HG03196 (cell line): ENCODE data around the gene SLC35A3.
A peak's percentile ranks its signal among the peaks of the same experiment; 100 is the strongest.
"Not testable (repeated sequence)": the region's sequence is repeated elsewhere in the genome, so short reads cannot be mapped to it uniquely, and the experiment has no call there.

Experiments
- ATAC-seq: cut with Tn5 transposase; IDR thresholded peaks from one replicate; pipeline ENCODE4 v1.9.1; 2021; ENCODE audit not compliant: unreplicated experiment

Gene SLC35A3

DNA sequence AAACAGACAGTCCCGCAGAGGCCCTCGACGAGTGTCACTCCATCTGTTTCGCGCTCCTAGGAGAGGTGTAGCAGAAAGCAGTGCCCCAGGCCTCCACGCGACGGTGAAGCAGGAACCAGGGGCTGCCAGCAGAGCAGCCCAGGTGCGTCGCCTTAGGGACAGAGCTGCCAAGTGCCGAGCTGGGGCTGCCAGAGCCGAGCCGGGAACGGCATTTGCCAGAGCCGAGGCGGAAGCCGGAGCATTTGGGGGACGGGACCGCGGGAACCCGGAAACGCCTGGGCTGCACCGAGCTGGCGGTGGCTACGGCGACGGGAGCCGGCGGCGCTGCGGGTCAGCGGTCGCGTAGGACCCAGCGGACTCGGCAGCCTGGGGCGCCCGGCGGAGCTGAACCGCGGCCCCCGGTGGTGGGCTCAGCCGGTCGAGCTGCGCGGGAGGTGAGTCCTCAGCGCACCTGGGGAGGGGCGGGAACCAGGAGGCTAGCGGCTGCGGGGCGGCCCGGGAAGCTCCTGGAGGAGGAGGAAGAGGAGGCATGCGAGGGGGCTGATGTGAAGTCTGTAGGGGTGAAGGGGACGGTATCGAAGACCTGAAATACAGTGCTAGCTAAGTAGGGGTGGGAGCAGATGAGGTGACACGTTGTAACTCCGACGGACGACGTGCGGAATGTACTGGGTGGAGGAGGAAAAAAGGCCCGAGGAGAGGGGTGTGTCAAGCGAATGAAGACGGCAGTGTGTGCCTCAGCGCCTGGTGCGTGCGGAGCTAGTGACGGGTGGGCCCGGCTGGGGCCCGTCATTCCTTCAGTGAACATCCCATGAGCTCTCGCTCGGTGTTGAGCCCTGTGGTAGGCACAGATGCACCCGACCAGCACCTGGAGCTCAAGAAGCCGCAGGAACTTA, at the start of gene SLC35A3:
SLC35A3 (plus strand) TSS at position 268 of the 893 bp plus-strand sequence. CDS start 23,559 bp downstream, outside the sequence.
- peak; percentile 95 for ATAC-seq

DNA sequence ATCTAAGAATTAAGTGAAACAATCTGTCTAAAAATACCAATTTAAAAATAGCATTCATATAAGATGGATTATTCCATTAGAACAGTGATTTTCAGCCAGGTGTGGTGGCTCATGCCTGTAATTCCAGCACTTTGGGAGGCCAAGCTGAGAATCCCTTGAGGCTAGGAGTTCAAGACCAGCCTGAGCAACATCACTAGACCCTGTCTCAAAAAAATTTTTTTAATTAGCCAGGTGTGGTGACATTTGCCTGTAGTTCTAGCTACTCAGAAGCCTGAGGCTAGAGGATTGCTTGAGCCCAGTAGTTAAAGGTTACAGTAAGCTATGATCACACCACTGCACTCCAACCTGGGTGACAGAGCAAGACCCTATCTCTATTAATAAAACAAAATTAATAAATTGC, 35.0 kb upstream of the SLC35A3 start:
- no peak for ATAC-seq

DNA sequence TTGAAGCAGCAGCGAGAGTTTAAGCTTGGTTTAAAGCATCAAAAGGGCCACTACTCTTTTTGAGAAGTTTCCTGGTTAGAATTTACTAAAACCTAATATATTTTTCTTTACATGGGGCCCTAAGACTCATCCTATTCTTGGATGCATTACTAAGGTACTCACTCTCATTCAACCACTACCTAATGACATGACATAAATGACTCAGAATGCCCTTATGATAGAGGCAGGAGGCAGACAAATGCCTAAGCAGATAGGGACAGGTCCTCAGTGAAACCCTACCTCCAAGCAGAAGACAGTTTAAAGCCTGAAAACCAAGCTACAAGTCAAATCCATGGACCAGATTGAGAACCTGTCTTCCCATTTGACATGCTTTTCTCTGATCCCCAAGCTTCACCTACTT, 34.3 kb upstream of the SLC35A3 start:
- no peak for ATAC-seq

DNA sequence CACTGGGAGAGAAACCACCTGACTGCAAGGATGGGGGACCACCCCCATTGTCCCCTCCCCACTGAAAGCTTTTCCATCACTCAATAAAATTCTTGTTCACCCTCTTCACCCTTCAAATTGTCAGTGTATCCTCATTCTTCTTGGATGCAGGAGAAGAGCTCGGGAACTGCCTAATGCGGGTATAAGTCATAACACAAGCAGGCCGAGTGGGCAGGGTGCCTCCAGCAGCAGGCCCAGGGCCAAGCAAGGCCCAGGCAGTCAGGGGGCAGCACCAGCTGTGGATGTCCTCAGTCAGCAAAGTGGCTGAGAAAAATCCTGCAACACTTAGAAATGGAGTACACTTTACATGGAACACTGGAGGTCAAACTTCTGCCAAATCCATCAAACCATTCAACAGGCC, 33.7 kb upstream of the SLC35A3 start:
- ATAC-seq, result no peak

DNA sequence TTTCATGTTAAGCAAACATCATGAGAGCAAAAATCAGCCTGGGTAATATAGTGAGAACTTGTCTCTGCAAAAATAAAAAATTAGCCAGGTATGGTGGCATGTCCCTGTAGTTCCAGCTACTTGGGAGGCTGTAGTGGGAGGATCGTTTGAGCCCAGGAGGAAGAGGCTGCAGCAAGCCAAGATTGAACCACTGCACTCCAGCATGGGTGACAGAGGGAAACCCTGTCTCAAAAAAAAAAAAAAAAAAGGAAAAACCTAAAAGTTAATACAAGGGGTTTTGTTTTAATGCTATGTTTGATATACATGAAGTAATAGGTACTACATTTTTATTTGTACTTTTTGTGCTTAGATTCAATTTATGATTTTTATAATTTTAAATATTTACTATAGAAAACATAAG, 27.1 kb upstream of the SLC35A3 start:
- ATAC-seq, result no peak

DNA sequence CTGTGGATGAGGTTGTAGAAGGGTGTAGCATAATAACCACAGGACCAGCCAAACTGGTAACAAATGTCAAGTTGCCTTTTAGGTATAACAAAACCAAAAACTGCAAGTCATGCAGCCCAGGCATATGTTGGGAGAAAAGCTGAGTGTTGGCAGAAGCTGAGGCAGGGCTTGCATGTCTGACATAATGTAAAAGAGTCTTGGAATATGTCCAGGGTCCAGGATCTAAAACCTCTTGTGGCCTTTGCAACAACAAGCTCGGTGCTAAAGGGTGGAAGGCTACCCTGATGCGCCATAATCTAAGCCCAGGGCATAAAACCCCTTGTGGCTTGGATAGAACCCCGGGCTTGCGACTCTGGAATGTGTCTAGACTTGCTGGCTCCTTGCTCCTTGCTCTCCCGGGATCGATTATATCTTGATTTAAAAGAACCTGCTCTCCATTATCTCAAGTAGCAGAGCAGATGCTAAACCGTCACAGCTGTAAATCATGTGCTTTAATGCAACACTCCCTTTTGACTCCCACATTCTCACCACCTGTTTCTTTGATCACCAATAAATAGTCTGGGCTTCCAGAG, 26.5 kb upstream of the SLC35A3 start:
- ATAC-seq, result no peak

DNA sequence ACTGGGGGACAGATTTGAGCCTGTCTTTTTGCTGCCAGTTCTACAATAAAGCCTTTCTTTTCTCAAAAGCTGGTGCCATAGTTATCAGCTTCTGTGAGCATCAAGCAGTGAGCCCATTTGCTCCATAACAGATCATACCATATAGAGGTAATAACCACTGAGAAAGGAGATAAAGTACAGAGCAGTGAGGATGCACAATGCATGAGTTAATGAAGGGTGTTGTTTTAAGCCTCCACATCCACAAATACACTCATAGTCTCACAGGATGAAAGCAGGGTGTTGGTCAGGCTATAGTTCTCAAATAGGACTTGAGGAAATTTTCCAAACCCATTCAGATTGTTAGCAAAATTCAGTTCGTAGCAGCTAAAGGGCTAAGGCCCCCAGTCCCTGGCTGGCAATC, 25.6 kb upstream of the SLC35A3 start:
- ATAC-seq, result no peak

DNA sequence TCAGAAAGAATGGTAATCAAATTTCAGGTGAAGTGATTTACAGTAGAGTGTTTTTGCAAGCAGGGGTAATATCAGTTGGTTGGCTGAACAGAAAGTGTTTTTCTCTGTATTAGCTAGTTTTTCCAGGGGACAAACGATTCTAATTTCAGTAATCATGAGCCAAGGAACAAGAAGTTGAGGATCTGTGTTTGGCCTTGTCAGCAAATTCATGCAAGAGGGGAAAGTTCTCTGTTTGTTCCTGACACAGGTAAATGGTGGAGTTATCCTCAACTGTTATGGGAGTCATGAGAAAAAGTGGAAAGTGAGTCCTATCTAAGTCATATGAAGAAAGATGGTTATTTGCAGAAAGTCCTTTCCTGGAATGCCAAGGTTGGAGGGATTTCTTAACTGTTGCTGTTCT, 24.6 kb upstream of the SLC35A3 start:
- no peak for ATAC-seq

DNA sequence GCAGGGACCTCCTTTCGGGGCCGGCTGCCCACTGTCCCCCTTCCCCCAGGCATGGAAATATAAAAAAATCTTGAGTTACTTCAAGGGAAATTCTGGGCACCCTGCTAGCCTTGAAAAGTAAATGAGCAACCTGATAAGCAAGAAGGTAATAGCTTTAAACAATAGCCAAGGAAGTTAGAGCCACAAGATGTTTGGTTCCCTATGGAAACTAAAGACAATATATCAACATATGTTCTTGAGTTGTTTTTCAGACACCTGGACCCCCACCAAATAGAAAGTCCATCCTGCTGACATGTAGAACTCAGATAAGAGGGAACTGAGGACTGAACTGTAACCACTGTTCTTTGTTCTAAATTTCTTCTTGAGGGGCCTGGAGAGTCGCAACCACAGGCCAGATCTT, 19.3 kb upstream of the SLC35A3 start:
- no peak for ATAC-seq

DNA sequence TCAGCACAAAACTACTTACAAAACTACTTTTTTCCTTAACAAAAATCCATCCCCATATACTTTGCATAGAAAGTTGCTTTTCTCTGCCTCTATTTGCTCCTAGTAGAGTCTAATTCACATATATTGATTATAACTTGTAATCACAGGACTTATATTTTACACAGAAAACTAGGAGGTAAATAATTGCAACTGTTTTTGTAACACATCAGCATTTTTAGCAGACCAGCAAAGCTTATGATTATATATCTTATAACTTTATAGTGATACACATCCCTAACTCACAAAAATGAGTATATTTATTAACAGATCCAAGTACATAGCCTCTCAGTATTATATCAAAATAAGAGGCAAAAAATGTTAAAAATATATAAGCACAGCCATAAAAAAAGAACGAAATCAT, 17.3 kb upstream of the SLC35A3 start:
- ATAC-seq, result no peak

DNA sequence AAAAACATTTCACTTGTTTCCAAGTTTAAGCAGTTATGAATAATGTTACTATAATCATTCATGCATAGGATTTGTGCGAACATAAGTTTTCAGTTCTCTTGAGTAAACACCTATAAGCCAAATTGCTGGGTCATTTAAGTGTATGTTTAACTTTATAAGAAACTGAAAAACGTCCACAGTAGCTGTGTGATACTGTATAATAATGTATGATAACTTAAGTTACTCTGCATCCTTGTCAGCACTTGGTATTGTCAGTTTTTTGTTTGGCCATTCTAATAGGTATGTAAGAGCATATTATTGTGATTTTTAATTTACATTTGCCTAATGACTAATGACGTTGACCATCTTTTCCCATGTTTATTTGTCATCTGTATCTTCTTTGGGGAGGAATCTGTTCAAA, 14.4 kb upstream of the SLC35A3 start:
- ATAC-seq, result no peak

DNA sequence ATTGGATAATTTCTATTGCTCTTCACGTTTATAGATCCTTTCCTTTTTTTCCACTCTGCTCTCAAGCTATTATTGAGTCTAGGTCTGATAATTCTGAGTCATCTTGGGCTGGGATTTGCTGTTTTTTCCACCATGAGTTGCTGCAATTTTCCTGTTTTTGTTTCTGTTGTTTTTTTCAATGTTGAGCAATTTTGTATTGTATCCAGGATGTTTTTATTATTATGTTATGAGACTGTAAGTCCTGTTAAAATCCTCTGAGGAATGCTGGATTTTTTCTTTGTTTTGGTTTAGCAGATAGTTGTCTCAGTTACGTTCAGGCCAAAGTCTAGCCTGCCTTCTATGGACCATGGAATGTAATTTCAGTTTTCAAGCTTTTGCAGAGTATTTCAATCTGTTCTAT, 13.0 kb upstream of the SLC35A3 start:
- ATAC-seq, result no peak

DNA sequence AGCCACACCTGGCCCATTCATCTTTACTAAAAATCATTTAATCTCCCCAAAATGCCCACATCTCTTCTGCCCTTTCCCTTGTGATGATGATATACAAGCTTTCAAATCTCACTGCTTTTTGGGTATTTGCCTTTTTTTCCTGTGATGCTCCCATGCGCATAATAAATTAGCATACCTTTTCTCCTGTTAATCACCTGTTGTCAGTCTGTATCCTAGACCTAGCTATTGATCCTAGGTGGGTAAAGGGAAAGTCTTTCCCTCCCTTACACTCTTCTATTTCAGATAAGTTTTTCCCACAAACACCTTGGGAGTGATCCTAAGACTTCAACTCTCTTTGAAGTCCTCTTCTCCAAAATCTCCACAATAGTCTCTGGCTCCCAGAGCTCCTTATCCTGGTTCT, 12.0 kb upstream of the SLC35A3 start:
- no peak for ATAC-seq

DNA sequence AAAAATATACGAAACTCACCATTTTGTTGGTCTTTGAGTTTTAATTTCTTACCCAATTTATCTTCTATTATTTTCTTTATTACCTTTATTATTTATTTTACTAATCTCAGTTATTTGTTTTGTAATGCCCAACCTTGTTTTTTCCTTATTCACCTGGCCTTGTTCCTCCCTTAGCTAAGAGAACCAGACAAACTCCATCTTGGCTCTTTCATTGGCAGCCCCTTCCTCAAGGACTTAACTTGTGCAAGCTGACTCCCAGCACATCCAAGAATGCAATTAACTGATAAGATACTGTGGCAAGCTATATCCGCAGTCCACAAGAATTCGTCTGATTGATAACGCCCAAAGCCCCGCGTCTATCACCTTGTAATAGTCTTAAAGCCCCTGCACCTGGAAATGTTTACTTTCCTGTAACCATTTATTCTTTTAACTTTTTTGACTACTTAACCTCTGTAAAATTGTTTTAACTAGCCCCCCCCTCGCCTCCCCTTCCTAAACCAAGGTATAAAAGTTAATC, 10.5 kb upstream of the SLC35A3 start:
- ATAC-seq, result not testable (repeated sequence)

DNA sequence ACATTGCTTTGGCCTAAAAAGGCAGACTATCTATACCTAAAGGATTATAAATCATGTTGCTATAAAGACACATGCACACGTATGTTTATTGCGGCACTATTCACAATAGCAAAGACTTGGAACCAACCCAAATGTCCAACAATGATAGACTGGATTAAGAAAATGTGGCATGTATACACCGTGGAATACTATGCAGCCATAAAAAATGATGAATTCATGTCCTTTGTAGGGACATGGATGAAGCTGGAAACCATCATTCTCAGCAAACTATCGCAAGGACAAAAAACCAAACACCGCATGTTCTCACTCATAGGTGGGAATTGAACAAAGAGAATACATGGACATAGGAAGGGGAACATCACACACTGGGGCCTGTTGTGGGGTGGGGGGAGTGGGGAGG, 9.5 kb upstream of the SLC35A3 start:
- ATAC-seq, result not testable (repeated sequence)

DNA sequence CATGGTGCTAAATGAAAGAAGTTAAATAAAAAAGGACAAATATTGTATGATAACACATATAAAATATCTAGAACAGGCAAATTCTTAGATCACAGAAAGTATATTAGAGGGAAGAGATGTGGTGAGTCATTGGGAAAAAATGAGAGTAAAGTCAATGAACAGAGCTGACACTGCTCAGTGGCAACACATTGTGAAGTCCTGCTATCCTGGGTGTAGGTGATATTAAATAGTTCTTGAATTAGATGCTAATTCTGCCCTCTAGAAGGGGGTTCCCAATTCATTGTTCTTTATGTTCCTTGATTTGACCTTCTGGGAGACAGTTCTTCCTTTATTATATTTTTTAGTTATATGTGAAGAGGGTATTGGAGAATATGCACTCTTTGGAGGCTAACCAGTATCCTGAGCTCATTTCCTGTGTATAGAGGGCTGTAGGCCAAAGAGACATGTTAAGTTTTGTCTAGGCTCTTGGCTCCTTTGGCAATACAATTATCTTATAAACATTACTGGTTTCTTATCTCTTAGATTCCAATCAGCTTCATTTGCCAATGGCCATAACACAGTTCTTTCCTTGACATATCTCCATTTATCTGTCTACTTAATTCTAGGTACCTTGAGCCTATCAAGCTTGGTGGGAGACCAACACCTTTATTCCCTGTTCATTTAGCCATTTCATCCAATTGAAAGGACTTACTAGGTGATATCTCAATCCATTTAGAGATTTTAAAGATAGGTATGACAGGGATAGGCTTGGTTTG, 6.6 kb upstream of the SLC35A3 start:
- ATAC-seq, result no peak

DNA sequence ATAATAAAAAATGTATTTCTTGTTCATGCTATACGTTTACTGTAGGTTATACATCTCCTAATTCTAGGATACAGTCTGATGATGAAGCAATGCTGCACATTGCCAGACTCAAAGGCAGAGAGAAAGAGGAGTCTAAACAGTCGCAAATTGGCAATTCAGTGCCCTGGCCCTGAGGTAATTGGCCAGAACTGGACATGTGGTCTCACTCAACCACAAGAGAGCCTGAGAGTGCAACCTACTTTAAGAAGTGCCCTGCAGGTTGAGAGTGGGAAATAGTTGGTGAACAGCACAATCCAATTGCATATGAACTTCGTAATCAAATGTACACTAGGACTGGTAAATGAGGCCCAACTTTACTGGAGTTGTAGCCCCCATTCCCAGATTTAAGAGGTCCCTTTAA, 5.0 kb upstream of the SLC35A3 start:
- ATAC-seq, result no peak

DNA sequence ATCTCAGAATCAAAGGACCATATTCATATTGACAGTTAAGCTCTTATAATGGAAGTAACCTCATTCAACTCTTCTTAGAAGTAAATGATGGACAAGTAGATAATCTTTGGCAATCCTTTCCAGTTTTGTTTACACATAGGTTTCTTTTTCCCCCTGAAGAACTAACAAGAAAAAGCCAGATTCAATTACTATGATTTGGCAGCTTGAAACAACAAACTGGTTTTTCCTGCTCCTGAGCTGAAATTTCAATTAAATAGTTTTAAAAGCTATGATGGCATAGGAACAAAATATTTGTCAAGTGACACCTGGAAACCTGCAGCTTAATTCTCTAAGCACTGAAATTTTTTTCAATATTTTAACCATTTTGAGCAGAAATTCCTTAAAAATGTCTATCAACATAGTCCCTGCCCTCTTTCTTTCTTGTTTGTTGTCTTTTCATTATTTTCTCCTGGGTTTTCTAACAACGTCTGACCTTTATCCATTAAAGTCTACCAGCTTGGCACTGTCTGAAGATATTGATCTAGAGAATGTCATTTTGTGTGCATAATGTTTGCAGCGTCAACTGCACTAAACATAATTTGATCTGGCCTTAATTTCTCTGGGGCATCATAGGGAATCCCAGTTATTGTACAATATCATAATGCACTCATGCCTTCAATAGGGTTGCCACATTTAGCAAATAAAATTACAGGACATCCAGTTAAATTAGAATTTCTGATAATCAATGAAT, 4.0 kb upstream of the SLC35A3 start:
- ATAC-seq, result no peak

DNA sequence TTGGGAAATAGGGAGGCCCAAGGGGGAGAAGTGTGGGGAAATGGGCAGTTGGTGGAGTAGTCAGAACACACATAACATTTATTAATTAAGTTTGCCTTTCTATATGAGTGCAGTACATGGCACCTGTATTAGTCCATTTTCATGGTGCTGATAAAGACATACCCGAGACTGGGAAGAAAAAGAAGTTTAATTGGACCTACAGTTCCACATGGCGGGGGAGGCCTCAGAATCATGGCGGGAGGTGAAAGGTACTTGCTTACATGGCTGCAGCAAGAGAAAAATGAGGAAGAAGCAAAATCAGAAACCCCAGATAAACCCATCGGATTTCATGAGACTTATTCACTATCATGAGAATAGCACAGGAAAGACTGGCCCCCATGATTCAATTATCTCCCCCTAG, 1.6 kb upstream of the SLC35A3 start:
- ATAC-seq, result no peak

DNA sequence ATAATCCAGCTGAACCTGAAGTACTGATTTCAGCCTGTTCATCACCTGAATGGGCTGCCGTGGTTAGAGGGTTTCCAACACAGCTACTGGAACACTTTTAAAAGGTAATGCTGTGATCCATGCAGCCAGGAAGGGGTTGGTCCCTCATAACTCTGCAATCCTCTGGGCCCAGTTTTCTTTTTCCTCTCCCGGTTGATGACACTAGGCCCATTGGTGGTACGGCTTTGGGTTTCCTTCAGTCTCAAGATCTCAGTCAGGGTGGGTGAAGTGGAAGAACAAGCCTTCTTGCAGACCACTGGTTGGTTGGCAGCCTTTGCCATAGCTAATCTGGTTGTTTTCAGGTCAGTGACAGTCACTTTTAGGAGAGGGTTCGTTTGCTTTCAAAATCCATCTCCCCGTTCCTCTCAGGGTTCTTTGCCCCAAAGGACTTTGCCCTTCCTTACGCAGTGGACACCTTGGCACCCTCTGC, 502 bp upstream of the SLC35A3 start:
- peak; percentile 12 for ATAC-seq

DNA sequence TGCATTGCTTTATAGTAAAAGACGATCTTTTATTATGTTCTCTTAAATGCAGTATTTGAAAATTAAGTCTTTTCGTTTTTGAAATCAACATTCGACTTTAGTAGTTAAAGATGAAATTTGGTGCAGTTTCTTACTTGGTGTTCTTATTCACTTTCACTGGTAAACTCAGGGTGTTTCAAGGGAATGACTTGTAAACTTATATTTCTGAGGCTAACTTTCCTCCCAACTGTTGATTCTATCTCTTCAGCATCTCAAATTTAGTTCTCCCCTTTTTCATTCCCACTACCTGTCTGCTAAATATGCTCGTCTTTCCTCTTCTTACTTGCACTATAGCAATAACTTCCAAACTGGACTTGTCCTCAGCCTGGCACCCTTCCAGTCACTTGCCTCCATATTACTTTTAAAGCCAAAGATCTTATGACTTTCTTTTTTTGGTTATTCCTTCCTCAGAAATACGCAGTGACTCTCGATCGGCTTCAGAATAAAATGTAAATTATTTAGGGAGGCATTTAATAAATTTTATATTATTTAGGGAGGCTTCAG, 988 bp downstream of the SLC35A3 start:
- ATAC-seq, result no peak
